Activated T-cell treated with anti-CD3 and anti-CD28 coated beads, Interleukin-2, amount 50 U/mL, for 72 hours (primary cell): ENCODE results near the gene ODF4. TPM values are rescaled to one million over a fixed set of nuclear protein-coding genes. Genes with fewer than 3 reads are reported as not detected.
A peak's percentile ranks its signal among the peaks of the same experiment; 100 is the strongest.

Experiments
- ATAC-seq, 2 donors: fragments of 150-1000 bp; cut with Tn5 transposase; replicated peaks in 1 of 2; 2 replicates each; pipeline ENCODE4 v1.10.0; 2021; ENCODE audit warnings: moderate library complexity in 2 of 2, mild to moderate bottlenecking in 1 of 2
- DNase-seq, 2 donors: peaks; one replicate each; pipeline ENCODE4 v3.0.0; 2021 to 2022; ENCODE audit warnings: mixed read lengths in 1 of 2
- H3K27ac Mint-ChIP-seq: one replicate; pipeline ENCODE4 v1.8.0; 2022; ENCODE audit warnings: mild to moderate bottlenecking, moderate library complexity, mixed read lengths
- H3K27me3 Mint-ChIP-seq: one replicate; pipeline ENCODE4 v1.8.0; 2022; ENCODE audit warnings: low read depth, mixed read lengths
- H3K36me3 Mint-ChIP-seq, 2 donors: one replicate each; pipeline ENCODE4 v1.8.0; 2022; ENCODE audit warnings: mixed read lengths in 2 of 2, mild to moderate bottlenecking in 1 of 2; ENCODE audit not compliant: insufficient read depth in 2 of 2
- H3K4me1 Mint-ChIP-seq: one replicate; pipeline ENCODE4 v1.8.0; 2022; ENCODE audit warnings: low read depth, mixed read lengths
- H3K4me3 Mint-ChIP-seq, 2 donors: one replicate each; pipeline ENCODE4 v1.8.0; 2022; ENCODE audit warnings: mild to moderate bottlenecking in 2 of 2, mixed read lengths in 2 of 2, moderate library complexity in 2 of 2
- H3K9me3 Mint-ChIP-seq, 2 donors: one replicate each; pipeline ENCODE4 v1.8.0; 2022; ENCODE audit warnings: mixed read lengths in 2 of 2
- total RNA-seq, 2 donors: library from RNA; stranded (reverse); gene quantifications; one replicate each; pipeline ENCODE4 v1.2.3, GENCODE V29; 2022

The ODF4 gene
- total RNA-seq, 2 donors from 2014 or later: not detected

DNA sequence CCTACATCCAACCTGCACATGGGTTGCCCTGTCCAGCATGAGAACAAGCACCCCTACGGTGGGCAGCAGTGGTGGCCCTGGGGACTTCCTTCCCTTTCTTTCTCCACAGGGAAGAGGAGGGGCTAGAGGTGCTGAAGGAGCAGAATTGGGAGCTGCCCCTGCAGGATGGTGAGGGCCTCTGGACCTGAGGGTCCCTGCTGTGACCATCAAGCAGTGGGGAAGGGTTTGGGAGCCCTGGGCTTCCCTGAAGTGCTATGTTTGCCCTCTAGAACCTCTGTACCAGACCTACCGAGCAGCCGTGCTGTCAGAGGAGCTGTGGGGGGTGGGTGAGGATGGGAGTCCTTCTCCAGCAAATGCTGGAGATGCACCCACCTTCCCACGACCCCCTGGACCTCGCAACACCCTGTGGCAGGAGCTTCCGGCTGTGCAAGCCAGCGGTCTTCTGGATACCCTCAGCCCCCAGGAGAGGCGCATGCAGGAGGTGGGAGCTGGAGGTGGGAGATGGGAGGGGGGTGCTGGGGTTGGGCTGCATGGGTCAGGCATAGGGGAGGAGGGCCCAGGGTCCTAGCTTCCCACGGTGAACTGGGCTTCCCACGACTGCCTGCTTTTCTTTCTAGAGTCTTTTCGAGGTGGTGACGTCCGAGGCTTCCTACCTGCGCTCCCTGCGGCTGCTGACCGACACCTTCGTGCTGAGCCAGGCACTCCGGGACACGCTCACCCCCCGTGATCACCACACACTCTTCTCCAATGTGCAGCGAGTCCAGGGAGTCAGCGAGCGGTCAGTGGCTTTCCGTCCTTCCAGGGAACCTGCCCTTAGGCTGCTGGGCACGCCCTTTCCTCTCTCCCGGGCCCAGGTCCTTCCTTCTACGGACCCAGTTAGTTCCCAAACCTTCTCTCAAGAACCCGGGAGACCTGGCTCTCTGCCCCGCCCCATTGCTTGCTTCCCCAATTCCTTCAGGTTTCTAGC lies 24.6 kb upstream of the ODF4 start:
- Mint-ChIP-seq H3K27ac (no peak overlapping the region), H3K27me3 (peaks cover 6% of the 10 kb centered on the region), H3K4me1 (no peaks in the 10 kb centered on the region), H3K9me3 (no peaks in the 10 kb centered on the region), H3K36me3 (no peaks in the 10 kb centered on the region), H3K4me3 (no peak overlapping the region)
- no peak for ATAC-seq
- no peak for DNase-seq

DNA sequence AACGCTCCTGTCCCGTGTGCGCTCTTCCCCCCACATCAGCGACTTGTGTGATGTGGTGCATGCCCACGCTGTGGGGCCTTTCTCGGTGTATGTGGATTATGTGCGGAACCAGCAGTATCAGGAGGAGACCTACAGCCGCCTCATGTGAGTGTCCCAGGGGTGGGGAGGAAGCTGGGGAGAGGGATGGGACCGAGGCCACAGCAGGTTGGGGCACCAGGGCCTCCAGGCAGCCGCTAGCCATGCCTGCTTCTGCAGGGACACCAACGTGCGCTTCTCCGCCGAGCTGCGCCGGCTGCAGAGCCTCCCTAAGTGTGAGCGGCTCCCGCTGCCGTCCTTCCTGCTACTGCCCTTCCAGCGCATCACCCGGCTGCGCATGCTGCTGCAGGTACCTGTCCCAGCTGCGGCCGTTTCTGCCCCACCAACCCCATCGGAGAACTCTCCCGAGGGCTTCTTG lies 23.8 kb upstream of the ODF4 start:
- no peak overlapping the region for H3K4me3 Mint-ChIP-seq
- peaks cover 6% of the 10 kb centered on the region for H3K27me3 Mint-ChIP-seq
- ATAC-seq (no peak), DNase-seq (no peak)
- H3K27ac Mint-ChIP-seq: no peak overlapping the region
- H3K9me3 Mint-ChIP-seq: no peaks in the 10 kb centered on the region
- H3K36me3 Mint-ChIP-seq: no peaks in the 10 kb centered on the region
- no peaks in the 10 kb centered on the region for H3K4me1 Mint-ChIP-seq

DNA sequence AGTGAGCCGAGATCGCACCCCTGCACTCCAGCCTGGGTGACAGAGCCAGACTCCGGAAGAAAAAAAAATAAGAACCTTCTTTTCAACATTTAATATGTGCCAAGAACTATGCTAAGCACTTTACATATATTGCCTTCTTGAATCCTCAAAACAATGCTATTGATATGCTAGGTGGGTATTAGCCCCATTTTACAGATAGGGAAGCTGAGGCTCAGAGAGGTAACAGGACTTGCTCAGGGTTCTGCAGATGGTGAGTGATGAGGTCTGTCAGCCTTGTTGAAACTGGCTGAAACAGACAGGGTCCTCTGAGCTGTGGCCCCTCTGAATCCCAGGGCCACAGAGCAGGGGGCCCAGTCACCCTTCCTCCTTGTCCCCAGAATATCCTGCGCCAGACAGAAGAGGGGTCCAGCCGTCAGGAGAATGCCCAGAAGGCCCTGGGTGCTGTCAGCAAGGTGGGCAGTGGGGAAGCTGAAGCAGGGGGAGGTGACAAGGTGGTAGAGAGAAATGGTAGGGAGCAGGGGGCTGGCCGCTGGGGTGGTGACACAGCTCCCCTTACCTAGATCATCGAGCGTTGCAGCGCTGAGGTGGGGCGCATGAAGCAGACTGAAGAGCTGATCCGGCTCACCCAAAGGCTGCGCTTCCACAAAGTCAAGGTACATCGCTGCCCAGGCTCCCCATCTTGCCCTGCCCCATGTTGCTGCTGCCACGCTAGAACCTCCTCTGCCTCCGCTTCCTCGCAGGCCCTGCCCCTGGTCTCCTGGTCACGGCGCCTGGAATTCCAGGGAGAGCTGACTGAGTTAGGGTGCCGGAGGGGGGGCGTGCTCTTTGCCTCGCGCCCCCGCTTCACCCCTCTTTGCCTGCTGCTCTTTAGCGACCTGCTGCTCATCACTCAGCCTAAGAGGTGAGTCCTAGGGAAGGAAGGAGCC lies 21.4 kb upstream of the ODF4 start:
- no peaks in the 10 kb centered on the region for H3K36me3 Mint-ChIP-seq
- no peak overlapping the region for H3K4me3 Mint-ChIP-seq
- no peaks in the 10 kb centered on the region for H3K4me1 Mint-ChIP-seq
- H3K9me3 Mint-ChIP-seq: no peaks in the 10 kb centered on the region
- DNase-seq: no peak
- ATAC-seq: no peak
- H3K27ac Mint-ChIP-seq: no peak overlapping the region
- peaks cover 6% of the 10 kb centered on the region for H3K27me3 Mint-ChIP-seq

DNA sequence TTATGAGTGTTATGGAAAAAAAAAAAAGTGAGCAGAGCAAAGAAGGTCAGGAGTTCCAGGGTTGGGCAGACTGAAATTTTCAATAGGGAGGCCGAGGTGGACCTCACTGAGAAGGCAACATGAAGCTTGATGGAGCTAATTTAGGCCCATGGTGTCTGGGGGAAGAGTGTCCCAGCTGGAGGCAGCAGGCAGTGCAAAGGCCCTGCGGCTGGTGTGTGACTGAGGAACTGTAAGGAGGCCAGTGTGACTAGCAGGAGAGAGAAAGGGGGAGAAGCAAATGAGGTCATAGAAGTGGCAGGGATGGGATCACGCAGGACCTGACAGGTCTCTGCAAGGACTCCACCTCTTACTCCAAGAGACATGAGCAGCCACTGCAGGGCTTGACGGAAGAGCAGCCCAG lies 19.4 kb upstream of the ODF4 start:
- ATAC-seq (no peak), DNase-seq (no peak)
- Mint-ChIP-seq H3K36me3 (no peaks in the 10 kb centered on the region), H3K4me1 (peaks cover 7% of the 10 kb centered on the region), H3K27me3 (peaks cover 15% of the 10 kb centered on the region), H3K9me3 (no peaks in the 10 kb centered on the region), H3K4me3 (no peak overlapping the region), H3K27ac (no peak overlapping the region)

DNA sequence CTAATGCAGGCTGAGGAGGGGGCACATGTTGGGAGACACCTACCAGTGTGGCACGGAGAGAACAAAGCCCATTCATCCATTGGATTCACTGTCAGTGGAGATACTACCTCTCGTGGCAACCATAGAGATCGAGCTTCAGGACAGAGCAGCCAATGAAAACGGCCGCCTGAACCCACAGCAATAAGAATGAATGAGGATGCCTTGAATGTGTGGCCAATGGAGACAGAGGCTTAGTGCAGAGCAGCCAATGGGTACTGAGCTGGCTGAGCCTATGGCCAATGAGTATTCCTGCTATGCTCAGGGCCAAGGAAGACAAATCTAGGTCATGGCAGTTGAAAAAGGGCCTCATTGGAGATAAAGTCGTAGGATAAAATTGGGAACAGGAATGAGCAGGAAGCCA lies 18.6 kb upstream of the ODF4 start:
- no peak for DNase-seq
- Mint-ChIP-seq H3K4me3 (no peak overlapping the region), H3K27me3 (peaks cover 22% of the 10 kb centered on the region), H3K9me3 (no peaks in the 10 kb centered on the region), H3K36me3 (no peaks in the 10 kb centered on the region), H3K27ac (no peak overlapping the region), H3K4me1 (peaks cover 7% of the 10 kb centered on the region)
- ATAC-seq: no peak

DNA sequence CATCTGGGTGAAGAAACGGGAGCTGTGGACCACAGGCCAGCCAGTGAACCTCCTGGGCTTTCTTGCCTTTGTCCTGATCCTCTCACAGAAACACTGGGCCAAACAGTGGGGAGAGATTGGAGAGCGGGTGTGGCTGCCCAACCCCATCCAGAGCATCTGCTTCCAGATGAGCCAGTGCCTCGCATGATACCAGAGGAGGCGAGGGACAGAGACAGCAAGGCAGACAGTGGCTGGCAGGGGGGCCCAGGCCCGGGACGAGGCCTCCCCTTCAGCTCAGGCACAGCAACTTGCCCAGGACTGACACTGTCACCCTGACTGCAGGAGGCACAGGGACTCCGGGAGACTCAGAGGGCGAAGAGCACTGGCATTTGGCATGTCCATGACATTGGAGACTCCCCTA lies 17.6 kb upstream of the ODF4 start:
- no peak for ATAC-seq

DNA sequence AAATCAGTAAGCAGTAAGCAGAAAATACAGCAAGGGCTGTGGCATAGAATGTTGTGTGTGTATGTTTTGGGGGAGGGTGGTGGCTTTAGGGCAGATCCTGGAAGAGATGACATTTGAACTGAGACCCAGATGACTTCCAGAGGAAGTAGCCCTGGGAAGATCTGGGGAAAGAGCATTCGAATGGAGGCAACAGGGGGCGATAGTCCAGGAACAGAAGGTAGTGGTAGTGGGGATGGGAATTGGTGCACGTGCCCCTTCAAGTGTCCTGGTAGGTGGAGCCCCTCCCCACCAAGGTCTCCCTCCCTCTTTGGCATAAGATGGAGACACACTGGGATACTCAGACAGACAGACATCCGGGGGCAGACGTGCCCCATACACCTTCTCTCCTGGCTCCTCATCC lies 15.5 kb upstream of the ODF4 start:
- H3K27me3 Mint-ChIP-seq: peaks cover 48% of the 10 kb centered on the region
- H3K4me1 Mint-ChIP-seq: peaks cover 15% of the 10 kb centered on the region
- no peak overlapping the region for H3K27ac Mint-ChIP-seq
- peaks cover 0 to 2% of the 10 kb centered on the region in 2 donors for H3K36me3 Mint-ChIP-seq
- ATAC-seq (no peak), DNase-seq (no peak)
- no peak overlapping the region for H3K4me3 Mint-ChIP-seq
- no peaks in the 10 kb centered on the region for H3K9me3 Mint-ChIP-seq

More for the DNA sequence above, 17.6 kb upstream of the ODF4 start:
- H3K9me3 Mint-ChIP-seq: no peaks in the 10 kb centered on the region
- H3K4me1 Mint-ChIP-seq: peaks cover 15% of the 10 kb centered on the region
- DNase-seq: no peak
- no peak overlapping the region for H3K4me3 Mint-ChIP-seq
- H3K27me3 Mint-ChIP-seq: peaks cover 30% of the 10 kb centered on the region
- H3K27ac Mint-ChIP-seq: no peak overlapping the region
- no peaks in the 10 kb centered on the region for H3K36me3 Mint-ChIP-seq

DNA sequence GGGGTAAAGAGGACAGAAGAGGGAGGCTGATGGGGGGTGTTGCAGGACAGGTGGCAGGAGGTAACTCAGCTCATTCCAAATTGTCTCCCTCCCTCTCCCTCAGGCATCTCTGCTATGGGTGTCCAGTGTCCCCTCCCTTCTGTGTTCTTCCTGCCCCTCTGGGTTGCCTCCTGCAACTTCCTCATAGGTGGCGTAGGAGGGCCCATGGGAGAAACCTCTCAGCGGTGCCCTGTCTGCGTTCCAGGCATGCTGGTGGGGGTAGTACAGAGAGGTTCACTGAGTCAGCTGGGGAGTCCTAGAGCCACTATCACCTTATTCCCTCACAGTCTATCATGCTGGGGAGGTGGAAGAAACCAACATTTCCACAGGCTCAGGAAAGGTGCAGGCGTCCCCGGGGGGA lies 14.7 kb upstream of the ODF4 start:
- H3K36me3 Mint-ChIP-seq: peaks cover 0 to 2% of the 10 kb centered on the region in 2 donors

DNA sequence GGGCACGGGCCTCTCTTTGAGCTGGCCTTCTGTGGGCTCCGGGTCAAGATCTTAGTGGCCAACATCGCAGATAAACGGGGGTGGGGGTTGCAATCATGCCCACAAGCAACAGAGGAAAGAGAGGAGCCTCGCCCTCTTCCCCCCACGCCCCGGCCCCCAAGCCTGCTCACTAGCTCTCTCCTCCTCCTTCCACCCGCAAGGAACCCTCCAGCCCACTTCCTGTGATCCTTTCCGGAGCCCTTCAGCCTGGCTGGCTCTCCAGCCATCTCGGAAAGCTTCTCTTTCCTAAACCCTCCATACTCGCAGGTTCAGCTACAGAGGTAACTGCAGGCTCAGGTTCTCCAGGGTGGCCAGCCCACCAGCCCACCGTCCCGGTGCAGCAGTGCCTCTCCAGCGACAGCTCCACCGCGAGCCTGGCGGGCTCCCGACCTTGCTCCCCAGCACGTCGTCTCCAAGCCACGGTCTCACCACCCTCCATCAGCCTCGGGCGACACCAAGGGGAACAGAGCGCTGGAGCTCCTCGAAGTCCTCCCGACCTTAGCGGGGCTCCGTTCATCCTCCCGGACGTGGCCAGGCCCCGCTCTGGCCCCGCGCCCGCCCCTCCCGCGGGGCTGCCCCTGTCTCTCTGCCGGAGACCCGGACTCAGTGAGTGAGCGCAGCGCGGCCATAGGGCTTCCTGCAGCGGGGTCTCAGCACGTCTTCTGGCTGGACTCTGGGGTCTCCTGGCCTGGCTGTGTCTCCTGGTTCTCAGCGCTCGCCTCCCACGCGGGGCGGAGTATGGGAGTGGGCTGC lies 12.9 kb upstream of the ODF4 start:
- H3K4me1 Mint-ChIP-seq: peaks cover 15% of the 10 kb centered on the region
- H3K4me3 Mint-ChIP-seq: peak overlapping the region; percentile 76 to 84
- H3K27me3 Mint-ChIP-seq: peaks cover 48% of the 10 kb centered on the region
- ATAC-seq (peak; percentile 74 to 76), DNase-seq (peak; percentile 33 to 36)
- H3K9me3 Mint-ChIP-seq: no peaks in the 10 kb centered on the region
- peaks cover 0 to 2% of the 10 kb centered on the region in 2 donors for H3K36me3 Mint-ChIP-seq
- no peak overlapping the region for H3K27ac Mint-ChIP-seq

More for the DNA sequence above, 14.7 kb upstream of the ODF4 start:
- Mint-ChIP-seq H3K27ac (no peak overlapping the region), H3K4me1 (peaks cover 15% of the 10 kb centered on the region), H3K27me3 (peaks cover 48% of the 10 kb centered on the region), H3K4me3 (no peak overlapping the region), H3K9me3 (no peaks in the 10 kb centered on the region)
- ATAC-seq: no peak
- DNase-seq: no peak

DNA sequence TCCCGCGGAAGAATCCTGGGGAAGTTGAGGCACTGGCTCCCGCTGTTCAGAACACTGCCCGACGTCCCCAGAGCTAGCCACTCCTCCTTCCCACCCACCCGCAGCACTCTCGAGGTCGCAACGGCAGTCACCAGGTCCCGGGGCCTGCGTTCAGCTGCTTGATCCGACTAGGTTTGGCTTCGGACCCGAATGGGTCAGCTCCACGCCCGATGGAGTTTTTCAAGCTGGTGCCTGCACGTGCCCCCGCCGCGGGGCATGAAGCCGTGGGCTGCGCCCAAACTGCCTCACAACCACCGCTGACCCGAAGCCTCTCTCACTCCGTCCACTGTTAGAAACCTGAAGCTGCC lies 12.4 kb upstream of the ODF4 start:
- Mint-ChIP-seq H3K9me3 (no peaks in the 10 kb centered on the region), H3K27me3 (peaks cover 52% of the 10 kb centered on the region), H3K27ac (no peak overlapping the region), H3K4me1 (peaks cover 15% of the 10 kb centered on the region), H3K36me3 (peaks cover 0 to 2% of the 10 kb centered on the region in 2 donors), H3K4me3 (peak overlapping the region; percentile 76 to 84)
- ATAC-seq: peak; percentile 14 to 25
- DNase-seq: no peak

DNA sequence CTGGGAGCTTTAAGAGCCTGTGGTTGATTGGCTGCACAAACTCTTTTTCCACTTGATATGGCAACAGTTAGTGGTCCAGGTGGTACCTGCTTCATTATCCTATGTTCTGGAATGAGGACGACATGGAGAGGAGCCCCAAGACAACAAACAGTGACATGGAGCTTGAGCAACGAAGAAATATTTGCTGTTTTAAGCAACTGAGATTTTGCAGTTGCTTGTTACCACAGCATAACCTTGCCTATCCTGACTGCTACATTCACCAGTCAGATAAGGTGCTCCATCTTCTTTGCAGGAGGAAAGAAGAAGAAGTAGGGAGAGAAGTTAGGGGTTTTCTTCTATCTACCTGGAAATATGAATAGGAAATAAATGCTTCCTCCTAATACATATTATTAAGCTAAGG lies 7.5 kb upstream of the ODF4 start:
- Mint-ChIP-seq H3K9me3 (no peaks in the 10 kb centered on the region), H3K4me3 (no peak overlapping the region), H3K36me3 (peaks cover 0 to 2% of the 10 kb centered on the region in 2 donors), H3K4me1 (no peaks in the 10 kb centered on the region), H3K27ac (no peak overlapping the region), H3K27me3 (peaks cover 29% of the 10 kb centered on the region)
- no peak for ATAC-seq
- no peak for DNase-seq

DNA sequence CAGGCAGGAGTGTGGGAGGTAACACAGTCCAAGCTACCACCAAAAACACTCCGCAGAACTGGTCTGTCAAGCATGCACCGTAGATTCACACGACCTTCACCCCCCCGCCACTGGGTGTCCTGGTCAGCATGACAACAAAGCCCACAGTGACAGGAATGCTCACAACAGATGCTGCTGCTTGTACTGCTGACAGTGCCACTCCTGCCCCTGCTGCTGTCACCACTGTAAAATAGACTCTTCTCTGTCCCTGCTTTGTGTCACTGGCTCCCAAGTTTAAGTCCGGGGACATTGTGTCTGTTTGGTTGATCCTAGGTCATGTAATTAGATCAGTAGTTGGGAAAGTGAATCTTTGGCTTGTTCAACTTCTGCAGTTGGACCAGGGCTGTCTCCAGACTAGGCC lies 7.0 kb upstream of the ODF4 start:
- no peak overlapping the region for H3K27ac Mint-ChIP-seq
- no peaks in the 10 kb centered on the region for H3K9me3 Mint-ChIP-seq
- peaks cover 1% of the 10 kb centered on the region for H3K4me1 Mint-ChIP-seq
- H3K36me3 Mint-ChIP-seq: peaks cover 0 to 2% of the 10 kb centered on the region in 2 donors
- no peak overlapping the region for H3K4me3 Mint-ChIP-seq
- ATAC-seq (no peak), DNase-seq (no peak)
- peaks cover 23% of the 10 kb centered on the region for H3K27me3 Mint-ChIP-seq
